Ascending aorta (tissue), 2 donors: ENCODE results near the gene EIF3L. TPM values are rescaled to one million over a fixed set of nuclear protein-coding genes. Genes with fewer than 3 reads are reported as not detected.

ENCODE experiments used
- DNase-seq, 2 donors: peaks; one replicate each; pipeline ENCODE4 v3.0.0-alpha.2; 2019; ENCODE audit warnings: low spot score in 2 of 2
- H3K27ac ChIP-seq, 2 donors: fragments of 200-600 bp; sonication (generic); one replicate each; pipeline ENCODE4 v1.5.1; 2016 to 2017; ENCODE audit warnings: mild to moderate bottlenecking in 1 of 2
- H3K27me3 ChIP-seq: fragments of 200-600 bp; sonication (generic); one replicate; pipeline ENCODE4 v1.5.1; 2017
- H3K36me3 ChIP-seq, 2 donors: fragments of 200-600 bp; sonication (generic); one replicate each; pipeline ENCODE4 v1.5.1; 2016
- H3K4me1 ChIP-seq, 2 donors: fragments of 200-600 bp; sonication (generic); one replicate each; pipeline ENCODE4 v1.5.1; 2016 to 2017; ENCODE audit warnings: mild to moderate bottlenecking in 1 of 2
- H3K4me3 ChIP-seq, 2 donors: fragments of 200-600 bp; sonication (generic); one replicate each; pipeline ENCODE4 v1.5.1; 2016 to 2017; ENCODE audit warnings: mild to moderate bottlenecking in 1 of 2
- H3K9me3 ChIP-seq, 2 donors: fragments of 200-600 bp; sonication (generic); one replicate each; pipeline ENCODE4 v1.5.1; 2016
- intact Hi-C: fragments of 100-400 bp; cut with DNase I; formaldehyde crosslinking; loops from one replicate; pipeline ENCODE4 v1.15.1; 2023
- total RNA-seq: library from RNA; depleted of rRNA; stranded (reverse); fragments of >200 nt; gene quantifications from one replicate; pipeline ENCODE4 v1.1.0, GENCODE V29; 2016
- TF ChIP-seq, protein P1 (sequence below), 3 experiments: fragments of 200-600 bp in 2 of 3; fragments of 450-650 bp in 1 of 3; sonication (generic) in 2 of 3; IDR thresholded peaks; one replicate each; pipeline ENCODE4 v1.5.1; 2016 to 2019; ENCODE audit warnings: antibody characterized with exemption in 3 of 3, mild to moderate bottlenecking in 1 of 3, moderate library complexity in 1 of 3

The EIF3L gene
- total RNA-seq, 1 donor from 2014 or later, result 256 TPM

DNA sequence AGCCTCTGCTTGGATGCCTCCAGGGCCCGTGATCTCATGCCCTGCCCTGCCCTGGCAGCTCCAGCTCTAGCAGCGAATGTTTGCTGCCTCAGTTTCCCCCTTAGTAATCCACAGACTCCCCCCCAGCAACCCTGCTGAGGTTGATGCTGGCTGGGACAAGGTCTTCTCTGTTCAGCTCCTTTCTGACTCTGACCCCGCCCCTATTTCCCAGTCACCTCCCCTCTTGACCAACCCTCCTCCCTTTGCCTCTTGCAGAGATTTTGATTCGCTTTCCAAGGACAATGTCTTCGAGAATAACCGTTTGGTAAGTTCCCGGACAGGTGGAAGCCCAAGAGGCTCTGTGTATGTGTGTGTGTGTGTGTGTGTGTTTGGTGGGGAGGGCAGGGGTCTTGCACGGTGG lies 62.5 kb downstream of the EIF3L start:
- Histone ChIP-seq H3K27me3 (no peaks in the 10 kb centered on the region), H3K36me3 (peaks cover 11 to 31% of the 10 kb centered on the region in 2 donors), H3K4me3 (no peak overlapping the region), H3K27ac (no peak overlapping the region), H3K9me3 (no peaks in the 10 kb centered on the region), H3K4me1 (peaks cover 0 to 11% of the 10 kb centered on the region in 2 donors)
- TF ChIP-seq, protein P1, sequence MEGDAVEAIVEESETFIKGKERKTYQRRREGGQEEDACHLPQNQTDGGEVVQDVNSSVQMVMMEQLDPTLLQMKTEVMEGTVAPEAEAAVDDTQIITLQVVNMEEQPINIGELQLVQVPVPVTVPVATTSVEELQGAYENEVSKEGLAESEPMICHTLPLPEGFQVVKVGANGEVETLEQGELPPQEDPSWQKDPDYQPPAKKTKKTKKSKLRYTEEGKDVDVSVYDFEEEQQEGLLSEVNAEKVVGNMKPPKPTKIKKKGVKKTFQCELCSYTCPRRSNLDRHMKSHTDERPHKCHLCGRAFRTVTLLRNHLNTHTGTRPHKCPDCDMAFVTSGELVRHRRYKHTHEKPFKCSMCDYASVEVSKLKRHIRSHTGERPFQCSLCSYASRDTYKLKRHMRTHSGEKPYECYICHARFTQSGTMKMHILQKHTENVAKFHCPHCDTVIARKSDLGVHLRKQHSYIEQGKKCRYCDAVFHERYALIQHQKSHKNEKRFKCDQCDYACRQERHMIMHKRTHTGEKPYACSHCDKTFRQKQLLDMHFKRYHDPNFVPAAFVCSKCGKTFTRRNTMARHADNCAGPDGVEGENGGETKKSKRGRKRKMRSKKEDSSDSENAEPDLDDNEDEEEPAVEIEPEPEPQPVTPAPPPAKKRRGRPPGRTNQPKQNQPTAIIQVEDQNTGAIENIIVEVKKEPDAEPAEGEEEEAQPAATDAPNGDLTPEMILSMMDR (IDR thresholded peaks at IDR 0.05), result no peak
- DNase-seq, result no peak
- intact Hi-C loops, result no loop called here

DNA sequence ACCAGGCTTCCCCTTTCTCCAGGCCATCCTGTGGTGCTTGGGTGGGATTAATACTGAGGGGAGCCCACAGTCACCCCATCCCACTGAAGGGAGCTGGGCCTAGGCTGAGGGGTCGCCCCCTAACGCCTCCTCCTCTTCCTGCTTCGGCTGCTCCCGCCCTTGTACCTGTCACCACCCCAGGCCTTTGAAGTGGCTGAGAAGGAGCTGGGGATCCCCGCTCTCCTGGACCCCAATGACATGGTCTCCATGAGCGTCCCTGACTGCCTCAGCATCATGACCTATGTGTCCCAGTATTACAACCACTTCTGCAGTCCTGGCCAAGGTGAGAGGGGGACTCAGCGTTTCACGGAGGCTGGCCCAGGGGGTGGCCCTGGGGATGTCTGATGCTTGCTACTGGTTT lies 63.0 kb downstream of the EIF3L start:
- Histone ChIP-seq H3K9me3 (no peaks in the 10 kb centered on the region), H3K36me3 (peaks cover 11 to 36% of the 10 kb centered on the region in 2 donors), H3K4me3 (no peak overlapping the region), H3K4me1 (peaks cover 0 to 6% of the 10 kb centered on the region in 2 donors), H3K27ac (no peak overlapping the region), H3K27me3 (no peaks in the 10 kb centered on the region)
- intact Hi-C loops, result no loop called here
- DNase-seq, result no peak
- TF ChIP-seq, protein P1 (IDR thresholded peaks at IDR 0.05), result no peak

DNA sequence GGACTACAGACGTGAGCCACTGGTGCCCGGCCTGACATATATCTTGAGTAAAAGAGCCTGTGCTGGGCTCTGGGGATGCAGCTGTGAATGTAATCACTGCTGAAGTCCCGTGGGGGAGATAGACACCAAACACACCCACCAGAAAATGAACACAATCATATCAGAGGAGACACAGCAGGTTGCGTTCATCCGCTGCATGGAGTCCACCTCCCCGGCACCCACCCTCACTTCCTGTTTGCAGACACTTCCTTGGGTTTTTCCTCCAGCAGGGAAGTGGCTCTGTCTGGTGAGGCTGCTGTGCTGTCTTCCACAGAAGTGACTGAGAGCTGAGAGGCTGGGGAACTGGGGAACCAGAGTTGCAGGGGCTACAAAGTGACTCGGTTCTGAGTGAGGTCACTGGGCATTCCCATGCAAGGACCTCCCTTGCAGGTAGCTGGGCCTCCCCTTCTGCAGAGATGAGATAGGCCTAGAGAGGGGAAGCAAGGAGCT lies 64.1 kb downstream of the EIF3L start:
- intact Hi-C loops, result no loop called here
- Histone ChIP-seq H3K36me3 (peaks cover 20 to 47% of the 10 kb centered on the region in 2 donors), H3K4me1 (peaks cover 0 to 4% of the 10 kb centered on the region in 2 donors)

DNA sequence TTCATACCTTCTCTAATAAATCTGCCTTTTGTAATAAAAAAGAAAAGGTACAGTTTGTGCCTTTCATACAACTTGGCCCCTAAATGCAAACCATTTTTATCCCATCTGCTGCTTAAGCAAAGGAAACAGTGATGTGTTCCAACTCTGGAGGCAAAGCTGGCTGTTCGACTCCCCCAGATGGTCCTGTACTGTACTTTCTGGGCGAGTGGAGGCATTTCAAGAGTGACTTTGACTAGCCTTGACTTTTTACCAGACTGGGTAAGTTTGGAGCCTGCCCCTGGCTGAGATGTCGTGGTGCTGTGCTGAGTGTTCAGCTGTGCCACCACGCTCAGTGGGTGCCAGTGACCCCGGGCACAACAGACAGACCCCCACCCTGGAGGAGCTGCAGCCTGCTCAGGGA lies 67.1 kb downstream of the EIF3L start:
- H3K4me3 ChIP-seq, result no peak overlapping the region
- H3K4me1 ChIP-seq, result no peaks in the 10 kb centered on the region
- H3K27me3 ChIP-seq, result no peaks in the 10 kb centered on the region
- H3K9me3 ChIP-seq, result no peaks in the 10 kb centered on the region
- intact Hi-C loops, result no loop called here
- TF ChIP-seq, protein P1 (IDR thresholded peaks at IDR 0.05), result no peak
- H3K36me3 ChIP-seq, result peaks cover 33 to 73% of the 10 kb centered on the region in 2 donors
- H3K27ac ChIP-seq, result no peak overlapping the region
- no peak for DNase-seq

More for the DNA sequence above, 64.1 kb downstream of the EIF3L start:
- Histone ChIP-seq H3K4me3 (no peak overlapping the region), H3K27me3 (no peaks in the 10 kb centered on the region), H3K9me3 (no peaks in the 10 kb centered on the region), H3K27ac (no peak overlapping the region)
- DNase-seq, result no peak
- TF ChIP-seq, protein P1 (IDR thresholded peaks at IDR 0.05), result no peak

DNA sequence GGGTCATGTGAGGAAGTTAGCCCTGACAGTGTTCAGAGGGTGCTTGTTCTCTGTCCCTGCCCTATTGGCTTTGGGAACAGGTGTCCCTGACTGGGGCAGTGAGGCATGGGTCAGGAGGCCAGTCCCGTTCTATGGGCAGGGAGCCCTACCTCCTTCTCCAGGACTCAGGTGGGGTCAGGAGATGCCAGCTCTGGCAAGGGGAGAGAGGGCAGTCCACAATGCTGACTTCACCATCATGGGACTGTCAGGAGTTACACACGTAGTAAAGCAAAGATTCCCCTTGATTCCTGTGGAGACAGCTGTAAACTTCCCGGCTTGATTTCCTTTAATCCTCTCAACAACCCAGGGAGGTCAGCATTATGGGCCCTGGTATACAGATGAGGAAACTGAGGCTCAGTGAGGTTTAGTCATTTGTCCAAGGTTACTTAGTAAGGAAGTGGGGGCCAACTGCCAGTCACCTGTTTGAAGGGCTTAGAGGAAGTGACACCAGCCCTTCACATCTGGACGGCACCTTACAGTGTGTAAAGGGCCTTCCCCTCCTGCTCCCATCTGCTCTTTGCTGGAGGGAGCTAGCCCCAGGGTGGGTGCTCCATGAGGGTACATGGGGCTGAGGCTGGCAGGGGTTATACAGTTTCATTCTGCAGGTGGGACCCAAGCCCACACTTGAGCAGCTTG lies 68.8 kb downstream of the EIF3L start:
- Histone ChIP-seq H3K4me1 (no peaks in the 10 kb centered on the region), H3K9me3 (no peaks in the 10 kb centered on the region), H3K4me3 (no peak overlapping the region), H3K27me3 (no peaks in the 10 kb centered on the region), H3K27ac (no peak overlapping the region), H3K36me3 (peaks cover 44 to 66% of the 10 kb centered on the region in 2 donors)
- intact Hi-C loops, result no loop called here
- no peak for DNase-seq
- TF ChIP-seq, protein P1 (IDR thresholded peaks at IDR 0.05), result no peak
